Duodenal mucosa (tissue), 2 donors: Measurements from ENCODE around the gene GLIS2.
A peak's percentile ranks its signal among the peaks of the same experiment; 100 is the strongest.

Source experiments
- H3K27ac ChIP-seq: one replicate; pipeline ENCODE4 v1.7.0; 2013; ENCODE audit warnings: low read depth, low read length
- H3K27me3 ChIP-seq, 2 donors: one replicate each; pipeline ENCODE4 v1.7.0; 2013; ENCODE audit warnings: low read length in 2 of 2, control low read depth in 1 of 2; ENCODE audit not compliant: insufficient read depth in 2 of 2, control insufficient read depth in 1 of 2
- H3K36me3 ChIP-seq, 2 donors: one replicate each; pipeline ENCODE4 v1.7.0; 2013; ENCODE audit warnings: low read length in 2 of 2, control low read depth in 1 of 2; ENCODE audit not compliant: insufficient read depth in 2 of 2, control insufficient read depth in 1 of 2
- H3K4me1 ChIP-seq, 2 donors: one replicate each; pipeline ENCODE4 v1.7.0; 2013; ENCODE audit warnings: low read length in 2 of 2, control low read depth in 1 of 2; ENCODE audit not compliant: insufficient read depth in 2 of 2, control insufficient read depth in 1 of 2
- H3K4me3 ChIP-seq, 2 donors: one replicate each; pipeline ENCODE4 v1.7.0; 2013; ENCODE audit warnings: low read length in 2 of 2, low read depth in 1 of 2
- H3K9ac ChIP-seq, 2 donors: one replicate each; pipeline ENCODE4 v1.7.0; 2013; ENCODE audit warnings: low read length in 2 of 2, low read depth in 1 of 2
- H3K9me3 ChIP-seq, 2 donors: one replicate each; pipeline ENCODE4 v1.7.0; 2013; ENCODE audit warnings: low read length in 2 of 2, control low read depth in 1 of 2; ENCODE audit not compliant: control insufficient read depth in 1 of 2

GLIS2 gene

GRCh38 chr16:4361033-4361943, 45.4 kb downstream of the GLIS2 start:
- H3K4me1 ChIP-seq = no peaks in the 10 kb centered on the region

DNA sequence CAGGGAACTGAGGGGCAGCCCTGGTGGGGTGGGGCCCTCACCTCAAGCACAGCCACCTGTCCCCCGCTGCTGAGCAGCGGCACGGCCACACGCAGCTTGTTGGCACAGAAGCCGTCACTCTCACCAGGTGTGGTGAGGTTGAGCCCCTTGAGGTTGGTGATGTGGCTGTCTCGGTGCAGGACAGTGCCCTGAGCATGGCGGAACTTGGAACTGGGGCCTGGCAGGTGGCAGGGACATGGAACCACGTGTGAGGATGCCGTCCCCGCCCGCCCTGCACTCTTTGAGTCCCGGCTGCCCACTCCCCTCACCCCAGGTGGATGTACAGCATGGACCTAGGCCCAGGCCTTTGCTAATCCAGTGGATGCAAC, 46.1 kb downstream of the GLIS2 start:
- no peaks in the 10 kb centered on the region for H3K9me3 ChIP-seq
- H3K4me3 ChIP-seq = no peak overlapping the region
- H3K4me1 ChIP-seq = no peaks in the 10 kb centered on the region
- peaks cover 23 to 59% of the 10 kb centered on the region in 2 donors for H3K36me3 ChIP-seq
- H3K27me3 ChIP-seq = no peaks in the 10 kb centered on the region
- no peak overlapping the region for H3K27ac ChIP-seq
- H3K9ac ChIP-seq = no peak overlapping the region

More at GRCh38 chr16:4361033-4361943, 45.4 kb downstream of the GLIS2 start:
- no peaks in the 10 kb centered on the region for H3K9me3 ChIP-seq
- H3K9ac ChIP-seq = no peak overlapping the region
- no peaks in the 10 kb centered on the region for H3K27me3 ChIP-seq
- H3K36me3 ChIP-seq = peaks cover 23 to 57% of the 10 kb centered on the region in 2 donors
- no peak overlapping the region for H3K4me3 ChIP-seq
- H3K27ac ChIP-seq = no peak overlapping the region

- Histone ChIP-seq H3K27me3 (no peaks in the 10 kb centered on the region), H3K9ac (no peak overlapping the region), H3K27ac (no peak overlapping the region), H3K36me3 (peaks cover 23 to 64% of the 10 kb centered on the region in 2 donors), H3K9me3 (no peaks in the 10 kb centered on the region), H3K4me3 (no peak overlapping the region), H3K4me1 (no peaks in the 10 kb centered on the region)
These were observed 46.7 kb downstream of the GLIS2 start for GRCh38 chr16:4362476-4363135.

DNA sequence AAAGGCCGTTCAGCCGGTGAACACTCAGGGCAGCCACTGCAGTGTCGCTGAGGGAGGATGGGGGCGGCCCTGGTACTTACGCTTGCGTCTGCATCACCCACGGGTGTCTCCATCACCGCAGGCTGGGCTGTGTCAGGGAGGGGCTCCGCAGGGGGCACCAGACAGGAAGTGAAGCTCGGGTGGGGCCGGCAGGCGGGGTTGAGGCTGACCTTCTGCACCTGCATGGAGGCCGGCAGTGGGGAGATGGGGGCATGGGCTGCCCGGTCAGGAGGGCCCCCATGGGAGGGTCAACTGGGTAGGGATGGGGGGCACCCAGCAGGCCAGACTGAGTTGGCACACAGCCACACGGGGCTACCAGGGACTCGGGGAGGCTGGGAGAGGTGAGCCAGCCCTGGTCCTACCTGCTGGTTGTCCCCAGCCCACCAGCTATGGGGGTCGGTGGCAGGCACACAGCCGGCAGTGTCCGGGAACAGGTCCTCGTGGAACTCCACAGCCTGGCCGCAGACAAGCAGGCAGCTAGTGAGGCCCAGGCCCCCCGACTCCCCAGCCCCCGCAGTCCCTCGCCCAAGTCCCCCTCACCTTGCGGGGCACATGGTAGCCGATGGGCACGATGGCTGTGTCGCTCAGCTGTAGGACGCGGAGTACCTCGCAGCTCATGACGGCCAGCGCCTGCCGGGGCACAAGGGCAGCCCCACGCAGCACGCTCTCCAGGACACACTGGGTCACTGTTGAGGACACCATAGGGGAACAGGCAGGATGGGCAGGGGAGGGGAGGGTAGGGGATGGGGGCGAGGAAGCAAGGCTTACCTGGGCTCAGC, 48.5 kb downstream of the GLIS2 start:
- Histone ChIP-seq H3K27ac (no peak overlapping the region), H3K4me1 (no peaks in the 10 kb centered on the region), H3K27me3 (no peaks in the 10 kb centered on the region), H3K36me3 (peaks cover 13 to 53% of the 10 kb centered on the region in 2 donors), H3K9me3 (no peaks in the 10 kb centered on the region), H3K9ac (no peak overlapping the region), H3K4me3 (no peak overlapping the region)

DNA sequence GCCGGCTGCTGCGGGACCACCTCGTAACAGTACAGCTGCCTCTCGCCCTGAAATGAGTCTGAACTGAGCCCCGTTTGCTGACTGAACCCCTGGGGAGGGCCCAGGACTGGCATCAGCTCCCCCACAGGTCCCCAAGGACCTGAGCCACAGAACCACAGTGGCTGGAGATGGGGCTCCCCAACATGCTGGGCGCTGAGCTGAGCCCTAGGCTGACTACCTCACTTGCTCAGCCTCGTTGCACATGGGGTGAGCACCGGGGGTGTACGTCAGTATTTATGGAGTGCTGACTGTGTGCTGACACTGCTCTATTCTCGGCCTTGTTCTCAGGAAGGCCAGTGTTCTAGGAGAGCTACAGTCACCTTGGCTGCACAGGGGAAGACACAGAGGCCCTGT, 49.1 kb downstream of the GLIS2 start:
- H3K4me3 ChIP-seq = no peak overlapping the region
- no peaks in the 10 kb centered on the region for H3K4me1 ChIP-seq
- H3K9me3 ChIP-seq = no peaks in the 10 kb centered on the region
- no peaks in the 10 kb centered on the region for H3K27me3 ChIP-seq
- H3K27ac ChIP-seq = no peak overlapping the region
- no peak overlapping the region for H3K9ac ChIP-seq
- peaks cover 13 to 52% of the 10 kb centered on the region in 2 donors for H3K36me3 ChIP-seq

- H3K4me1 ChIP-seq = peaks cover 0 to 5% of the 10 kb centered on the region in 2 donors
- H3K27ac ChIP-seq = no peak overlapping the region
- no peaks in the 10 kb centered on the region for H3K27me3 ChIP-seq
- H3K9ac ChIP-seq = no peak overlapping the region
- H3K4me3 ChIP-seq = no peak overlapping the region
- peaks cover 13 to 46% of the 10 kb centered on the region in 2 donors for H3K36me3 ChIP-seq
- H3K9me3 ChIP-seq = no peaks in the 10 kb centered on the region
These were observed 49.7 kb downstream of the GLIS2 start for GRCh38 chr16:4365615-4366014.

GRCh38 chr16:4366016-4366415, 50.1 kb downstream of the GLIS2 start:
- Histone ChIP-seq H3K4me3 (no peak overlapping the region), H3K27me3 (no peaks in the 10 kb centered on the region), H3K27ac (no peak overlapping the region), H3K36me3 (peaks cover 13 to 43% of the 10 kb centered on the region in 2 donors), H3K9ac (no peak overlapping the region), H3K9me3 (no peaks in the 10 kb centered on the region), H3K4me1 (peaks cover 0 to 5% of the 10 kb centered on the region in 2 donors)

DNA sequence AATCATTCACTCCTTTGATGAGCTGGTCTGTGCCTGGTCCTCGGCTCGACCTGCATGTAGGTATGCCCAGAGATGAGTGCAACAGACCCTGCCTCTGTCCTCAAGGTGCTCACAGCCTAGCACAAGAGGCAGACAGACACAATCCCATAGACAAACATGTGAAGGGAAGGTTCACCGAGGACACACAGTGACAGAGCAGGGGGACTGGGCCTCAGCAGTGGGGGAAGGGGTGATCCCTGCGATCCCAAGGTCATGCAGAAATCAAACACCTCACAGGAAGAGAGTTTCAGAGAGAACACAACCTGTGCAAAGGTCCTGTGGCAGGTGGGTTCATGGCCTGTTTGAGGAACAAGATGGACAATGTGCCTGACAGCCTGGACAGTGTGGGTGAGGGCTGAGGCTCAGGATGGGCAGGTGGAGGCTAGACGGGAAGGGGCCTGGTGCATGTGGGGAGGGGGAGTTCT, 51.6 kb downstream of the GLIS2 start:
- Histone ChIP-seq H3K9ac (no peak overlapping the region), H3K4me1 (peaks cover 4 to 9% of the 10 kb centered on the region in 2 donors), H3K4me3 (no peak overlapping the region), H3K9me3 (no peaks in the 10 kb centered on the region), H3K36me3 (peaks cover under 1 to 29% of the 10 kb centered on the region in 2 donors), H3K27ac (no peak overlapping the region), H3K27me3 (no peaks in the 10 kb centered on the region)

GRCh38 chr16:4369007-4369733, 53.3 kb downstream of the GLIS2 start:
- Histone ChIP-seq H3K27me3 (no peaks in the 10 kb centered on the region), H3K36me3 (peaks cover 0 to 21% of the 10 kb centered on the region in 2 donors), H3K4me1 (peaks cover 11 to 16% of the 10 kb centered on the region in 2 donors), H3K4me3 (no peak overlapping the region), H3K9me3 (no peaks in the 10 kb centered on the region), H3K27ac (peak overlapping the region; percentile 10), H3K9ac (no peak overlapping the region)
